ENCODE data around the gene RHBDD2. TPM values are rescaled to one million over a fixed set of nuclear protein-coding genes. Genes with fewer than 3 reads are reported as not detected.
"Not testable (repeated sequence)": the region's sequence is repeated elsewhere in the genome, so short reads cannot be mapped to it uniquely, and the experiment has no call there.

Gene RHBDD2
- total RNA-seq: 10 to 100 TPM; 24.4 to 56.1 (median 31.7) TPM
- long read RNA-seq, transcript RHBDD2-201 (4 exons, 1,802 nt): major isoform, 5 of 12 reads
- long read RNA-seq, partial matches to known transcripts: 2 of 12 reads
- long read RNA-seq, other reads (novel, unspliced or antisense): 2 of 12 reads

DNA sequence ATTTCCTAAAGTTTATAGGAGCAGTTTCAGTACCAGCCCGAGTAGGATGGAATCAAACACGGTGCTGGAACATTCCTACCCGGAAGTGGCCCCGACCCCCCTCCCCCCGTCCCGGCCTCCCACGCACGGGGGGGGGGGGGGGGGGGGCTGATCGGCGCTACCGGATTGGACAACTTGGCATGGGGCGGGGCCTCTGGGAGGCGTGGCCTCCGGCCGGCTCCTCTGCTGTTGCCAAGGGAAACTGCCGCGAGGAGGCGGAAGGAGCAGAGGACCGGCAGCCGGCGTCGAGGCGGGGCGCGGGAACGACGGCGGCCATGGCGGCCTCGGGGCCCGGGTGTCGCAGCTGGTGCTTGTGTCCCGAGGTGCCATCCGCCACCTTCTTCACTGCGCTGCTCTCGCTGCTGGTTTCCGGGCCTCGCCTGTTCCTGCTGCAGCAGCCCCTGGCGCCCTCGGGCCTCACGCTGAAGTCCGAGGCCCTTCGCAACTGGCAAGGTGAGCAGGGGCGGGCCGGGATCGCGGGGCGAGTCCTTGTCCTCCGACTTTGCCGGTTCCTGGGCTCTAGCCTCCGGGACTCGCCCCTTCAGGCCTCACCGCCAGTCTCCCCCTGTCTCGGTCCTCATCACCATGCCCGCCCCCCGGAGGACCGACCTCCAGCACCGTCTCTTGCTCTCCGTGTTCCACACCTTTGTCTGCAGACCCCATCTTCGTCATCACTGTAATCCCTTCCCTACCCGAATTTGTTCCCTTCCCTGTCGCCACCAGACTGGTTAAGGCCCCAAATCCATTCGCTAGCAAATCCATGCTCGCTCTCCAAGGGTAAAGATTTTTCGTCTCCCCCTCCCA, at the start of gene RHBDD2:
Gene RHBDD2 (plus strand): TSS at position 266 of the 843 bp plus-strand sequence. CDS start 49 bp downstream, at position 315.
- peak; percentile 97 for TF ChIP-seq POLR2A (IDR thresholded peaks at IDR 0.05)
- TF ChIP-seq, protein P1, sequence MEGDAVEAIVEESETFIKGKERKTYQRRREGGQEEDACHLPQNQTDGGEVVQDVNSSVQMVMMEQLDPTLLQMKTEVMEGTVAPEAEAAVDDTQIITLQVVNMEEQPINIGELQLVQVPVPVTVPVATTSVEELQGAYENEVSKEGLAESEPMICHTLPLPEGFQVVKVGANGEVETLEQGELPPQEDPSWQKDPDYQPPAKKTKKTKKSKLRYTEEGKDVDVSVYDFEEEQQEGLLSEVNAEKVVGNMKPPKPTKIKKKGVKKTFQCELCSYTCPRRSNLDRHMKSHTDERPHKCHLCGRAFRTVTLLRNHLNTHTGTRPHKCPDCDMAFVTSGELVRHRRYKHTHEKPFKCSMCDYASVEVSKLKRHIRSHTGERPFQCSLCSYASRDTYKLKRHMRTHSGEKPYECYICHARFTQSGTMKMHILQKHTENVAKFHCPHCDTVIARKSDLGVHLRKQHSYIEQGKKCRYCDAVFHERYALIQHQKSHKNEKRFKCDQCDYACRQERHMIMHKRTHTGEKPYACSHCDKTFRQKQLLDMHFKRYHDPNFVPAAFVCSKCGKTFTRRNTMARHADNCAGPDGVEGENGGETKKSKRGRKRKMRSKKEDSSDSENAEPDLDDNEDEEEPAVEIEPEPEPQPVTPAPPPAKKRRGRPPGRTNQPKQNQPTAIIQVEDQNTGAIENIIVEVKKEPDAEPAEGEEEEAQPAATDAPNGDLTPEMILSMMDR (IDR thresholded peaks at IDR 0.05): peak in 3 of 4 donors; percentile 11 to 18 (median 12)
- intact Hi-C loops (cut with DNase I): no loop called here
- peaks cover 0 to 13% (median 3%) of the 10 kb centered on the region in 4 donors for H3K4me1 ChIP-seq
- DNase-seq (peak; percentile 97), ATAC-seq (peak; percentile 96 to 98 (median 98))
- no peaks in the 10 kb centered on the region for H3K27me3 ChIP-seq
- H3K27ac ChIP-seq: peak within 1 kb of the TSS; percentile 82 to 93 (median 86)
- H3K9me3 ChIP-seq: no peaks in the 10 kb centered on the region
- H3K36me3 ChIP-seq: peaks cover 0 to 30% (median 6%) of the 10 kb centered on the region in 4 donors
- 2% methylated on average over 17 of the region's 65 CpGs for WGBS (ENCODE audit: insufficient coverage, low coverage, low lambda C conversion rate, missing lambda C conversion rate)
- peak within 1 kb of the TSS; percentile 66 to 96 (median 87) for H3K4me3 ChIP-seq

DNA sequence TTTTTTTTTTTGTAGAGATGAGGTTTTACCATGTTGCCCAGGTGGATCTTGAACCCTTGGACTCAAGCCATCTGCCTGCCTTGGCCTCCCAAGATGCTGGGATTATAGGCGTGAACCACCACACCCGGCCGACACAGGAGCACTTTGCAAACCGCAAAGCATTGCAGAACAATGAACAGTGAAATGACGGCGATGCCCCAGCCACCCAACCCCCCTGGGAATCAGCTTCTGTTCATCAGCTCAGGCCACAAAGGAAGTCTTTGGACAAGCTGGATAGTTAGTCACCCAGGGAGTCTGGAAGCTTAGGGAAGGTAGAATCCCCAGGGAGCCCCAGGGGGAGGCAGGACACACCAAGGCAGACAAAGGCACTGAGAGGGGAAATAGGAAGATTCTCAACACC, 49.2 kb upstream of the RHBDD2 start:
- H3K27ac ChIP-seq; H3K4me1 ChIP-seq; H3K27me3 ChIP-seq; H3K9me3 ChIP-seq; DNase-seq; H3K36me3 ChIP-seq; intact Hi-C loops (cut with DNase I); ATAC-seq; H3K4me3 ChIP-seq: not testable (repeated sequence)
- WGBS (ENCODE audit: insufficient coverage, low coverage, low lambda C conversion rate, missing lambda C conversion rate): 73% methylated on average over 4 of the region's 6 CpGs

DNA sequence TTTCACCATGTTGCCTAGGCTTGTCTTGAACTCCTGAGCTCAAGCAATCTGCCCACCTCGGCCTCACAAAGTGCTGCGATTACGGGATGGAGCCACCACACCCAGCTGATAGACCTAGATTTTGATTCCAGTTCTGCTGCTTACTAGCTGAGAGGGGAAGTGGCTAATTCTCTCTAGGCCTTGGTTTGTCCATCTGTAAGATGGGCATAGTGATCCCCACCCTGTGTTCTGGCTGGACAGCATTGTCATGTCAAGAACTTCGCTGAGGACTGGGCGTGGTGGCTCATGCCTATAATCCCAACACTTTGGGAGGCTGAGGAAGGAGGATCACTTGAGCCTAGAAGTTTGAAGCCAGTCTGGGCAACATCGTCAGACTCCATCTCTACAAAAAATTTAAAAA, 47.9 kb upstream of the RHBDD2 start:
- no peak overlapping the region for H3K27ac ChIP-seq

DNA sequence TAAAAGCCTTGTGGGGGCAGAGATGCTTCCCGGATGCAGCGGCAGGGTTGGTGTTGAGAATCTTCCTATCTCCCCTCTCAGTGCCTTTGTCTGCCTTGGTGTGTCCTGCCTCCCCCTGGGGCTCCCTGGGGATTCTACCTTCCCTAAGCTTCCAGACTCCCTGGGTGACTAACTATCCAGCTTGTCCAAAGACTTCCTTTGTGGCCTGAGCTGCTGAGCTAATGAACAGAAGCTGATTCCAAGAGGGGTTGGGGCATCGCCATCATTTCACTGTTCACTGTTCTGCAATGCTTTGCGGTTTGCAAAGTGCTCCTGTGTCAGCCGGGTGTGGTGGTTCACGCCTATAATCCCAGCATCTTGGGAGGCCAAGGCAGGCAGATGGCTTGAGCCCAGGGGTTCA, 45.2 kb upstream of the RHBDD2 start:
- intact Hi-C loops (cut with DNase I); H3K4me3 ChIP-seq; DNase-seq; H3K36me3 ChIP-seq; H3K4me1 ChIP-seq; ATAC-seq; H3K27me3 ChIP-seq; H3K9me3 ChIP-seq; H3K27ac ChIP-seq: not testable (repeated sequence)
- WGBS (ENCODE audit: insufficient coverage, low coverage, low lambda C conversion rate, missing lambda C conversion rate): no CpG with 5 or more reads among the region's 6 CpGs

More for the DNA sequence above, 47.9 kb upstream of the RHBDD2 start:
- Histone ChIP-seq H3K36me3 (no peaks in the 10 kb centered on the region), H3K4me1 (no peaks in the 10 kb centered on the region), H3K27me3 (no peaks in the 10 kb centered on the region), H3K9me3 (no peaks in the 10 kb centered on the region), H3K4me3 (no peak overlapping the region)
- ATAC-seq (no peak), DNase-seq (no peak)
- WGBS (ENCODE audit: insufficient coverage, low coverage, low lambda C conversion rate, missing lambda C conversion rate): 84% methylated on average over 3 of the region's 6 CpGs
- intact Hi-C loops (cut with DNase I): no loop called here
- TF ChIP-seq, protein P1 (IDR thresholded peaks at IDR 0.05): no peak
- TF ChIP-seq POLR2A (IDR thresholded peaks at IDR 0.05): no peak

DNA sequence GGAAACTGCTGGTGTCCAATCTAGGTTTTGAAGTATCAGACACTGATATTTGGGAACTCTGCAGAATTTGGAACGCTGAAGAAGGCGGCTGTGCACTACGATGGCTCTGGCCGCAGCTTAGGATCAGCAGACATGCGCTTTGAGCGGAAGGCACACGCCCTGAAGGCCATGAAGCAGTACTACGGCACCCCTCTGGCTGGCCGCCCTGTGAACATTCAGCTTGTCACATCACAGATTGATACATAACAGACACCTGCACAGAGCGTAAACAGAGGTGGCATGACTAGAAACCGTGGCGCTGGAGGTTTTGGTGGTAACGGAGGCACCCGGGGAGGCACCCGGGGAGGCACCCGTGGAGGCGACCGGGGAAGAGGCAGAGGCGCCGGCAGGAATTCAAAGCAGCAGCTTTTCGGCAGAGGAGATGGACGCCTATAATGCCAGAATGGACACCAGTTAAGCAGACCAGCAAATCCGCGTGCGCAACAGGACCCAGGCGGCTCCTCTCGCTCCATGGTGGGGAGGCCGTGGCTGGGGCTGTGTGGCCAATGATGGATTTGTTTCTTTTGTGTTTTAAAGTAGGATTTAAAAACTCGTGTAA, 43.0 kb upstream of the RHBDD2 start:
- TF ChIP-seq, protein P1 (IDR thresholded peaks at IDR 0.05): no peak
- TF ChIP-seq POLR2A (IDR thresholded peaks at IDR 0.05): no peak
- H3K9me3 ChIP-seq: no peaks in the 10 kb centered on the region
- no peak overlapping the region for H3K27ac ChIP-seq
- no peak for DNase-seq
- intact Hi-C loops (cut with DNase I): no loop called here
- H3K27me3 ChIP-seq: no peaks in the 10 kb centered on the region
- no peak overlapping the region for H3K4me3 ChIP-seq
- H3K36me3 ChIP-seq: no peaks in the 10 kb centered on the region
- ATAC-seq: peak in 1 of 4 donors; percentile 20
- H3K4me1 ChIP-seq: no peaks in the 10 kb centered on the region
- 40% methylated on average over 3 of the region's 29 CpGs for WGBS (ENCODE audit: insufficient coverage, low coverage, low lambda C conversion rate, missing lambda C conversion rate)

Measured in right lobe of liver (tissue), 6 donors.